Measurements from ENCODE around the gene HDAC9.

The HDAC9 gene

DNA sequence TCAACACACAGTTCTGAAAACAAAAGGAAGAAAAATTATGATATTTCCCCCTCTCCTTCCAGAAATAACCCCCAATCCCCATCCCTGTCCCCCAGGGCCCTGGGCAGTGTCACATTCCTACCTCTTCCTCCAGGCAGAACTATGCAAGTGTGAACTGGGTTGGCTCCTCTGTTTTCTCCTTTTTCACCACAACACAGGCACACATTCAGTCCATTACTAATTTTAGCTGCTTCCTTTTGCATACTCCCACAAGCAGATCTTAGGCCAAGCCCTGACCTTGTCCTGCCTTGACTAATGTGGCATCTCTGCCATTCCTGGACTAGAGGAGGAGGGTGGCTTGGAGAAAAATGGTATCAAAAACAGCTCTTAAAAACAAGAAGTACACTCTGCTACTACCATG lies 208.1 kb downstream of the HDAC9 start:
- Histone ChIP-seq H3K9me3 (ENCODE audit: insufficient read depth, low read depth, low read length) (no peaks in the 10 kb centered on the region), H3K4me1 (ENCODE audit: insufficient read depth, low read length, poor library complexity, severe bottlenecking) (peaks cover 23% of the 10 kb centered on the region), H3K9me2 (replicated peaks; ENCODE audit: low read depth, low read length) (no peaks in the 10 kb centered on the region), H2AFZ (ENCODE audit: low read length) (no peak overlapping the region), H3K79me2 (ENCODE audit: insufficient read depth, low read length) (no peaks in the 10 kb centered on the region), H3K9ac (ENCODE audit: low read depth, low read length, poor library complexity, severe bottlenecking) (no peak overlapping the region), H3K4me2 (ENCODE audit: low read depth, low read length, poor library complexity, severe bottlenecking) (no peak overlapping the region), H3K36me3 (ENCODE audit: insufficient read depth, low read length) (no peaks in the 10 kb centered on the region), H3K4me3 (ENCODE audit: low read length, poor library complexity, severe bottlenecking) (no peak overlapping the region), H4K20me1 (ENCODE audit: insufficient read depth, low read length, poor library complexity, severe bottlenecking) (no peaks in the 10 kb centered on the region), H3F3A (ENCODE audit: low read depth) (no peaks in the 10 kb centered on the region), H3K27me3 (ENCODE audit: insufficient read depth, low read length, poor library complexity, severe bottlenecking) (no peaks in the 10 kb centered on the region)
- TF ChIP-seq, protein P1, sequence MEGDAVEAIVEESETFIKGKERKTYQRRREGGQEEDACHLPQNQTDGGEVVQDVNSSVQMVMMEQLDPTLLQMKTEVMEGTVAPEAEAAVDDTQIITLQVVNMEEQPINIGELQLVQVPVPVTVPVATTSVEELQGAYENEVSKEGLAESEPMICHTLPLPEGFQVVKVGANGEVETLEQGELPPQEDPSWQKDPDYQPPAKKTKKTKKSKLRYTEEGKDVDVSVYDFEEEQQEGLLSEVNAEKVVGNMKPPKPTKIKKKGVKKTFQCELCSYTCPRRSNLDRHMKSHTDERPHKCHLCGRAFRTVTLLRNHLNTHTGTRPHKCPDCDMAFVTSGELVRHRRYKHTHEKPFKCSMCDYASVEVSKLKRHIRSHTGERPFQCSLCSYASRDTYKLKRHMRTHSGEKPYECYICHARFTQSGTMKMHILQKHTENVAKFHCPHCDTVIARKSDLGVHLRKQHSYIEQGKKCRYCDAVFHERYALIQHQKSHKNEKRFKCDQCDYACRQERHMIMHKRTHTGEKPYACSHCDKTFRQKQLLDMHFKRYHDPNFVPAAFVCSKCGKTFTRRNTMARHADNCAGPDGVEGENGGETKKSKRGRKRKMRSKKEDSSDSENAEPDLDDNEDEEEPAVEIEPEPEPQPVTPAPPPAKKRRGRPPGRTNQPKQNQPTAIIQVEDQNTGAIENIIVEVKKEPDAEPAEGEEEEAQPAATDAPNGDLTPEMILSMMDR (conservative IDR thresholded peaks at IDR 0.05; ENCODE audit: low read length), result no peak
- no peak for TF ChIP-seq EZH2phosphoT487 (IDR thresholded peaks at IDR 0.05; ENCODE audit: borderline replicate concordance)

DNA sequence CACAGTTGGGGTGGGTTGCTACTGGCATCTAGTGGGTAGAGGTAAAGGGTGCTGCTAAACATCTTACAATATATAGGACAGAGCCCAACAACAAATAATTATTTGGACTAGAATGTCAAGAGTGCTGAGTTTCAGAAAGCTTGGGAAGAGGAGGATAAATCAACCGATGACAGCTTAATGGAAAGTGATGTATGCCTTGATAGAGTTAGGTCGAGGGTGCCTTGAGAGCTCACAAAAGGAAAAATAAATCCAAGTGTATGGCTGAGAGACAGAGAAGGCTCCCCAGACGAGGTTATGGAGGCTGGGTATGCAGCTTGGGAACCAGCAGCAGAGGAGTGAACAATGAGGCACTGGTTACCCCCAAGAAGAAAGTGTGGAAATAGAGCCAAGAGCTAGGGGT lies 211.1 kb downstream of the HDAC9 start:
- Histone ChIP-seq H3K4me3 (ENCODE audit: low read length, poor library complexity, severe bottlenecking) (no peak overlapping the region), H4K20me1 (ENCODE audit: insufficient read depth, low read length, poor library complexity, severe bottlenecking) (no peaks in the 10 kb centered on the region), H2AFZ (ENCODE audit: low read length) (peak overlapping the region; percentile 25; the same call in 1 of the 2 replicates), H3K9ac (ENCODE audit: low read depth, low read length, poor library complexity, severe bottlenecking) (no peak overlapping the region), H3K79me2 (ENCODE audit: insufficient read depth, low read length) (no peaks in the 10 kb centered on the region), H3K9me3 (ENCODE audit: insufficient read depth, low read depth, low read length) (no peaks in the 10 kb centered on the region), H3K9me2 (replicated peaks; ENCODE audit: low read depth, low read length) (no peaks in the 10 kb centered on the region), H3K4me2 (ENCODE audit: low read depth, low read length, poor library complexity, severe bottlenecking) (peak overlapping the region; percentile 25), H3K27me3 (ENCODE audit: insufficient read depth, low read length, poor library complexity, severe bottlenecking) (no peaks in the 10 kb centered on the region), H3K36me3 (ENCODE audit: insufficient read depth, low read length) (no peaks in the 10 kb centered on the region), H3K4me1 (ENCODE audit: insufficient read depth, low read length, poor library complexity, severe bottlenecking) (peaks cover 24% of the 10 kb centered on the region), H3F3A (ENCODE audit: low read depth) (no peaks in the 10 kb centered on the region)
- no peak for TF ChIP-seq EZH2phosphoT487 (IDR thresholded peaks at IDR 0.05; ENCODE audit: borderline replicate concordance)
- TF ChIP-seq, protein P1 (conservative IDR thresholded peaks at IDR 0.05; ENCODE audit: low read length), result peak; percentile 43

DNA sequence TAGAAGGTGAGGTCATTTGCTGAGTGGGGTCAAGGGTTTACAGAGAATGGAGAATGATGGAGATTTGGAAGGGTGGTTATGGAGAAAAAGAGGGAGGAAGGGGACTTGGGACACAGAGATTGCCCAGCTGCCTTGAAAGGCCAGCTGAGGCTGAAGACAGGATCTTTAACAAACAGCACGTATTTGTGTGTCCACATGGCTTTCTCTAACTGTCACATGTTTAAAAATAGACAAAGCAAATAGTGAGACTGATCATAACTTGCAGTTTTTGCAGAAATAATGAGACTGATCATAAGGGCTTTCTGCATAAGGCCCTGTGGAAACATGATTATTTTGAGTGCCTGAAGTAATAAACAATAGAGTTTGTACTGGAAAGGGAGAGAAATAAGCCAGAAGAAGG lies 212.7 kb downstream of the HDAC9 start:
- Histone ChIP-seq H3K9ac (ENCODE audit: low read depth, low read length, poor library complexity, severe bottlenecking) (no peak overlapping the region), H4K20me1 (ENCODE audit: insufficient read depth, low read length, poor library complexity, severe bottlenecking) (no peaks in the 10 kb centered on the region), H3K9me2 (replicated peaks; ENCODE audit: low read depth, low read length) (no peaks in the 10 kb centered on the region), H3K79me2 (ENCODE audit: insufficient read depth, low read length) (no peaks in the 10 kb centered on the region), H3K4me3 (ENCODE audit: low read length, poor library complexity, severe bottlenecking) (no peak overlapping the region), H3K9me3 (ENCODE audit: insufficient read depth, low read depth, low read length) (no peaks in the 10 kb centered on the region), H2AFZ (ENCODE audit: low read length) (peak overlapping the region; percentile 75), H3K27me3 (ENCODE audit: insufficient read depth, low read length, poor library complexity, severe bottlenecking) (no peaks in the 10 kb centered on the region), H3F3A (ENCODE audit: low read depth) (no peaks in the 10 kb centered on the region), H3K4me2 (ENCODE audit: low read depth, low read length, poor library complexity, severe bottlenecking) (peak overlapping the region; percentile 43), H3K4me1 (ENCODE audit: insufficient read depth, low read length, poor library complexity, severe bottlenecking) (peaks cover 24% of the 10 kb centered on the region), H3K36me3 (ENCODE audit: insufficient read depth, low read length) (no peaks in the 10 kb centered on the region)
- TF ChIP-seq EZH2phosphoT487 (IDR thresholded peaks at IDR 0.05; ENCODE audit: borderline replicate concordance), result no peak
- TF ChIP-seq, protein P1 (conservative IDR thresholded peaks at IDR 0.05; ENCODE audit: low read length), result no peak

All from Loucy (cell line).